ENCODE measurements around the gene CORO2B. TPM values are rescaled to one million over a fixed set of nuclear protein-coding genes. Genes with fewer than 3 reads are reported as not detected.

The CORO2B gene
- total RNA-seq, 2 donors from 2014 or later, result 4.3 to 8.5 TPM

DNA sequence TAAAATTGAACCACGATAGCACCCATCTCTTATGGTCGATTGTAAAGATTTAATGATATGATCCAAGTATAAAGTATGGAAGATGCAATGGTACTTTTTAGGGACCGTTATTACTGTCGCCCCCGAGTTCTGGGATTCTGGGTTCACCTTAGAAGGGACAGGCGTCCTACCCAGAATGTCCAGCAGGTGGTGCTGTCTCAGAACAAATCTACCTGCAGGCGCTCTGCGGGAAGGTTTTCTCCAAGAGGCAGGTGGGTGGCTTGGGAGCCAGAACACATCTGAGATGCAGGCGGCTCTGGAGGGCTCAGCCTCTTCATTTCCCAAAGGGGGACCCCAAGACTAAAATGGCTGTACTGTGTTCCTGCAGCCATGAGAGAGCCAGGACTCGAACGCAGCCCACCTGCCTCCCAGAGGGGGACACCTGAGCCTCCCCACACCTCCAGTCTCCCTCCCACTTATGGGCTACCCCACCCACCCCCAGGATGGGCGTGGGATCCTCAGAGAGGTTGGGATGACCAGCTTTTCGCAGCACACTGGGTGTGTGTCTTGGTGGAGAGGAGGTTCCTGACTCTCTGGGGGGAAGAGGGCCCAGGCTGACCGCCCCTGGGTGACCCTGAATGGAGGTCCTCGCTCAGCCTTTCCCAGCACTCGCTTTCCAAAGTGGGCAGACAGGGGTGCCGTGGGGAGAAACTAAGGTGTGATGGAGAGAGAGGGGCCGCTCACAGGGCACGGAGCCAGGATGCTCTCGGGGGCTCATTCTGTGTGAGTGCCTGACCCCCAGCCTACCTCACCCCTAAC, 28.1 kb upstream of the CORO2B start:
- Histone ChIP-seq H3K4me3 (no peak overlapping the region), H3K27me3 (replicated peaks; ENCODE audit: insufficient read depth) (no peaks in the 10 kb centered on the region), H3K36me3 (no peaks in the 10 kb centered on the region), H3K9me3 (no peaks in the 10 kb centered on the region), H3K4me1 (ENCODE audit: control insufficient read depth in 1 of 2, low read depth in 2 of 2) (peaks cover 0 to 8% of the 10 kb centered on the region in 2 donors), H3K27ac (no peak overlapping the region)
- TF ChIP-seq, protein P1, sequence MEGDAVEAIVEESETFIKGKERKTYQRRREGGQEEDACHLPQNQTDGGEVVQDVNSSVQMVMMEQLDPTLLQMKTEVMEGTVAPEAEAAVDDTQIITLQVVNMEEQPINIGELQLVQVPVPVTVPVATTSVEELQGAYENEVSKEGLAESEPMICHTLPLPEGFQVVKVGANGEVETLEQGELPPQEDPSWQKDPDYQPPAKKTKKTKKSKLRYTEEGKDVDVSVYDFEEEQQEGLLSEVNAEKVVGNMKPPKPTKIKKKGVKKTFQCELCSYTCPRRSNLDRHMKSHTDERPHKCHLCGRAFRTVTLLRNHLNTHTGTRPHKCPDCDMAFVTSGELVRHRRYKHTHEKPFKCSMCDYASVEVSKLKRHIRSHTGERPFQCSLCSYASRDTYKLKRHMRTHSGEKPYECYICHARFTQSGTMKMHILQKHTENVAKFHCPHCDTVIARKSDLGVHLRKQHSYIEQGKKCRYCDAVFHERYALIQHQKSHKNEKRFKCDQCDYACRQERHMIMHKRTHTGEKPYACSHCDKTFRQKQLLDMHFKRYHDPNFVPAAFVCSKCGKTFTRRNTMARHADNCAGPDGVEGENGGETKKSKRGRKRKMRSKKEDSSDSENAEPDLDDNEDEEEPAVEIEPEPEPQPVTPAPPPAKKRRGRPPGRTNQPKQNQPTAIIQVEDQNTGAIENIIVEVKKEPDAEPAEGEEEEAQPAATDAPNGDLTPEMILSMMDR (IDR thresholded peaks at IDR 0.05), result peak; percentile 97
- DNase-seq (ENCODE audit: low spot score), result no peak
- ATAC-seq (ENCODE audit: insufficient number of reproducible peaks, low FRiP score, low read depth), result no peak

DNA sequence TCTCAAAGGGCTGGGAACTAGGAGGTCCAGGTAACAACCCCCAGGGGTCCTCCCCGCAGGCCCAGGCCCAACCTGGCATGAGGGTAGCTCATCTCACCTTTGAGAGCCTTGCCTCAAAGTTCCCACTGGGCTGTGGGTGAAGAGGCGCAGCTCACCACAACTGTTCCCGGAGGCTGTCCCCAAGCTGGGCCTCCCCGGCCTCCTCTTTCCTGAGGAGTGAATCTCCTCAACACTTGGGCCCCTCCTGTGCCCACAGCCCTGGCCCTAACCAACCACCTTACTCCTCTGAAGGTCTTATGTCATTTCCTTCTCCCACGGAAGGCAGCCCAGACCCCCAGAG, 27.5 kb upstream of the CORO2B start:
- H3K27me3 ChIP-seq (replicated peaks; ENCODE audit: insufficient read depth), result no peaks in the 10 kb centered on the region
- no peaks in the 10 kb centered on the region for H3K9me3 ChIP-seq
- ATAC-seq (ENCODE audit: insufficient number of reproducible peaks, low FRiP score, low read depth), result no peak
- no peak overlapping the region for H3K4me3 ChIP-seq
- no peaks in the 10 kb centered on the region for H3K36me3 ChIP-seq
- no peak overlapping the region for H3K27ac ChIP-seq
- peaks cover 0 to 8% of the 10 kb centered on the region in 2 donors for H3K4me1 ChIP-seq (ENCODE audit: control insufficient read depth in 1 of 2, low read depth in 2 of 2)
- no peak for DNase-seq (ENCODE audit: low spot score)
- TF ChIP-seq, protein P1 (IDR thresholded peaks at IDR 0.05), result no peak

DNA sequence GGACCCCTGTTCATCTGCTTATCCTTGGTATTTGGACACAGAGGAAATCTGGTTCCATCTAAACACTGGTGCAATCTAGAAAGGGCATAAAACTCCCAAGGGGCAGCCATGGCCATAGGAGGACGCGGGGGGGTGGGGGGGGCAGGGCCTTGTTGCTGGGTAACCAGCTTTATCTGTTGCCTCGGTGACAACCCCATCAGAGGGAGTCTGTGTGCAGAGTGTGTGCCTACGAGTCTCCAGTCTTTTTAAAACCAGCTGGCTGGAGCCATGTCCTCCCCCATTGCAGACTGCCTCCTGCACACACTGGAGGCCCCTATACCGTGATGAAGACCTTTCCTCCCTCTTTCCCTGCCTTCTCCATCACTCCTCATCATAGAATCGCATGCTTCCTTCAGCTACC, 26.4 kb upstream of the CORO2B start:
- H3K9me3 ChIP-seq, result no peaks in the 10 kb centered on the region
- peaks cover 0 to 8% of the 10 kb centered on the region in 2 donors for H3K4me1 ChIP-seq (ENCODE audit: control insufficient read depth in 1 of 2, low read depth in 2 of 2)
- H3K36me3 ChIP-seq, result no peaks in the 10 kb centered on the region
- DNase-seq (ENCODE audit: low spot score), result no peak
- no peaks in the 10 kb centered on the region for H3K27me3 ChIP-seq (replicated peaks; ENCODE audit: insufficient read depth)
- H3K27ac ChIP-seq, result no peak overlapping the region
- ATAC-seq (ENCODE audit: insufficient number of reproducible peaks, low FRiP score, low read depth), result no peak
- TF ChIP-seq, protein P1 (IDR thresholded peaks at IDR 0.05), result no peak
- no peak overlapping the region for H3K4me3 ChIP-seq

DNA sequence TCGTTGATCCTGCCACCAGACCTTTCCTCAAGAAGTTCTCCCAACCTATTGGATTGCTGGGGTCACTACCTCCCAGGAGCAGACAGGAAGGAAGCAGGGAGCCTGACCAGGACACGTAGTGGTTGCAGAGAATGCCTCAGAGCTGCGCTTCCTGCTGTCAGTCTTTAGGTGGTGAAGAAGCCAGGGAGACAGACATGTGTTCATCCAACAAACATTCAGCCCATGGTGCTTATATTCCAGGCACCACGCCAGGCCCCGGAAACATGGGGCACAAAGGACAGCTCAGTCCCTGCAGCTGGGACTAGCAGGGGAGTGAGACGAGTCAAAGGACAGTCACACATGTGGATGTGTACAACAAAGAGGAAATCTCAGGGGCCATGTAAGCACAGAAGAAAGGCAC, 26.0 kb upstream of the CORO2B start:
- no peak for ATAC-seq (ENCODE audit: insufficient number of reproducible peaks, low FRiP score, low read depth)
- Histone ChIP-seq H3K4me3 (no peak overlapping the region), H3K36me3 (no peaks in the 10 kb centered on the region), H3K9me3 (no peaks in the 10 kb centered on the region), H3K4me1 (ENCODE audit: control insufficient read depth in 1 of 2, low read depth in 2 of 2) (peaks cover 0 to 8% of the 10 kb centered on the region in 2 donors), H3K27ac (no peak overlapping the region), H3K27me3 (replicated peaks; ENCODE audit: insufficient read depth) (no peaks in the 10 kb centered on the region)
- TF ChIP-seq, protein P1 (IDR thresholded peaks at IDR 0.05), result no peak
- no peak for DNase-seq (ENCODE audit: low spot score)

DNA sequence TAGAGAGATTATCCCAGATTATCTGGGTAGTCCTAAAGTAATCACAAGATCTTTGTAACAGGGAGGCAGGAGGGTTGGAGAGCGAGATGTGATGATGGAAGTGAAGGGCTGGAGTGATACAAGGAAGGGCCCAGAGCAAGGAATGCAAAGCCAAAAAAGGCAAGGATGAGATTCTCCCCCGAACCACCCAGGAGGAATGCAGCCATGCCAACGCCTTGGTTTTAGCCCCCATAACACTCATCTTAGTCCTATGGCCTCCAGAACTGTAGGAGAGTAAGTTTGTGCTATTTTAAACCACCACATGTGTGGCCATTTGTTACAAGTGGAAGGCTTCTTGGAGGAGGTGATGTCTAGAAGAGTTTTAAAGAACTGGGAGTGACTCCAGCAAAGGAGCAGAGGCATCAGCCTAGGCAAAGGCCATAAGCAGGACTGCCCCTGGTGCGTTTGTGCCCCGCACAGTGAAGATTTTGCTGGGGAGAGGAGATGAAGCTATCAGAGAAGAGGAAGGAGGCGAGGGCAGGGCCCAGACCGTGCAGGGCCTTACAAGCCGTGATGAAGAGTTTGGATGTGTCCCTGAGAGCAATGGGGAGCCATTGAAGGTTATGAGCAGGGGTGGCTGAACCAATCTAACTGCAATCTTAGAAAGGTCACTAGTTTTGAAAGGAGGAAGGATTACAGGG, 25.3 kb upstream of the CORO2B start:
- H3K27me3 ChIP-seq (replicated peaks; ENCODE audit: insufficient read depth), result no peaks in the 10 kb centered on the region
- H3K9me3 ChIP-seq, result no peaks in the 10 kb centered on the region
- no peaks in the 10 kb centered on the region for H3K36me3 ChIP-seq
- H3K4me1 ChIP-seq (ENCODE audit: control insufficient read depth in 1 of 2, low read depth in 2 of 2), result peaks cover 0 to 8% of the 10 kb centered on the region in 2 donors
- H3K4me3 ChIP-seq, result no peak overlapping the region
- ATAC-seq (ENCODE audit: insufficient number of reproducible peaks, low FRiP score, low read depth) (no peak), DNase-seq (ENCODE audit: low spot score) (no peak)
- H3K27ac ChIP-seq, result no peak overlapping the region
- TF ChIP-seq, protein P1 (IDR thresholded peaks at IDR 0.05), result no peak
